ENCODE measurements around the gene MAP2K1.
"Not testable (repeated sequence)": the region's sequence is repeated elsewhere in the genome, so short reads cannot be mapped to it uniquely, and the experiment has no call there.

GRCh38 chr15:66381376-66381775 lies 5.3 kb upstream of the MAP2K1 start:
- TF ChIP-seq CTCF, POLR2A (IDR thresholded peaks at IDR 0.05): not testable (repeated sequence)

All from breast epithelium (tissue), 3 donors.